H1 (cell line): Measurements from ENCODE around the gene ENOX2. TPM values are rescaled to one million over a fixed set of nuclear protein-coding genes. Genes with fewer than 3 reads are reported as not detected.

Source experiments
- EGR1 ChIP-seq: IDR thresholded peaks from 2 replicates; pipeline ENCODE4 v1.6.1; 2011; ENCODE audit warnings: low read depth, low read length, borderline replicate concordance
- EZH2 ChIP-seq: fragments of 200-600 bp; sonication (generic); IDR thresholded peaks from 2 replicates; pipeline ENCODE4 v1.7.1; 2012; ENCODE audit warnings: low read depth, mild to moderate bottlenecking, moderate library complexity, low read length, inconsistent platforms; ENCODE audit not compliant: severe bottlenecking
- POU5F1 ChIP-seq: IDR thresholded peaks from 2 replicates; pipeline ENCODE4 v1.6.1; 2011; ENCODE audit warnings: low read depth, mild to moderate bottlenecking, low read length, moderate library complexity
- polyA plus RNA-seq, 7 experiments: library from polyadenylated mRNA; depleted of rRNA in 3 of 7; stranded (reverse) in 5 of 7; unstranded in 2 of 7; fragments of >200 nt in 5 of 7; fragments of 200-250 nt in 2 of 7; gene quantifications; 1 replicate in 5 of 7; 2 replicates in 1 of 7; 4 replicates in 1 of 7; pipeline versions ENCODE4 v1.2.1 to v1.2.3, GENCODE V29; 2011 to 2013; ENCODE audit warnings: missing spikeins in 2 of 7, mixed read lengths in 2 of 7
- total RNA-seq: library from RNA; stranded (reverse); fragmentation: NEBNext Ultra II Directional; extraction: Animal tissue kit (Norgen Biotek cat#: 25700); gene quantifications from 2 replicates; pipeline ENCODE4 v1.2.1, GENCODE V29; 2021

ENOX2 gene
- total and polyA plus RNA-seq, 2 of the 8 experiments (the other 6 are each of a cell fraction or from before 2014, with no cell fraction given): 4.5 to 12.3 TPM

DNA sequence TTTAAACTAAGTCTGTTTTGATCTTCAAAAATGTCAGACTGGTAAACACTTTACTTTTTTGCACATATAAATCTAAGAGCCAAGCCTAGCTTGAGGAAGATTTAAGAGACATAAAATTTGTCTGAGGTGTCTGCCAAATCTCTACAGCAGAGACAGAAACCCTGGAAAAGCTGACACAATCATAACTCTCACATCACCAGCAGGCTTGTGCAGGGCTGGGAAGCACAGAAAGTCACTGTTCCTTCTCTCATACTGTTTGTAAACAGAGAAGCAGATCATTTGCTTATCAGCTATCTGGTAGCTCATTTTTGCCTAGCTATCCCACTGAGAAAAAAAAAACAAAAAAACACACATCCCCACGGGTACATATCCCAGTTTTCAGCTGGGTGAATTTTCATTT is 7.0 kb downstream of the ENOX2 start (continued):
- TF ChIP-seq POU5F1 (no peak), EGR1 (no peak), EZH2 (no peak)
